GM23338 (cell line): ENCODE results near the gene RAB37. TPM values are rescaled to one million over a fixed set of nuclear protein-coding genes. Genes with fewer than 3 reads are reported as not detected.

Experiments used
- ATAC-seq: fragments of 200-7000 bp; cut with Tn5 transposase; 3 replicates; pipeline ENCODE4 v1.9.1; 2020
- DNase-seq: peaks from one replicate; pipeline ENCODE4 v3.0.0-alpha.2; 2015; ENCODE audit warnings: low spot score
- H2AFZ ChIP-seq: fragments of 200-600 bp; sonication (generic); 2 replicates; pipeline ENCODE4 v1.8.0; 2016; ENCODE audit warnings: antibody characterized with exemption, mild to moderate bottlenecking, moderate library complexity
- H3F3A ChIP-seq: fragments of 200-600 bp; sonication (generic); replicated peaks from 2 replicates; pipeline ENCODE4 v1.8.0; 2017; ENCODE audit warnings: antibody characterized with exemption, mixed run types, low read depth
- H3K27ac ChIP-seq: fragments of 200-600 bp; sonication (generic); 2 replicates; pipeline ENCODE4 v1.6.1; 2016; ENCODE audit warnings: low read depth
- H3K27me3 ChIP-seq: fragments of 200-600 bp; sonication (generic); 2 replicates; pipeline ENCODE4 v1.8.0; 2016; ENCODE audit warnings: mild to moderate bottlenecking, mixed run types, moderate library complexity; ENCODE audit not compliant: insufficient read depth
- H3K36me3 ChIP-seq: fragments of 200-600 bp; sonication (generic); 2 replicates; pipeline ENCODE4 v1.8.0; 2016; ENCODE audit warnings: mild to moderate bottlenecking; ENCODE audit not compliant: insufficient read depth
- H3K4me1 ChIP-seq: fragments of 200-600 bp; sonication (generic); 2 replicates; pipeline ENCODE4 v1.8.0; 2016; ENCODE audit warnings: mild to moderate bottlenecking, moderate library complexity; ENCODE audit not compliant: insufficient read depth
- H3K4me2 ChIP-seq: fragments of 200-600 bp; sonication (generic); 2 replicates; pipeline ENCODE4 v1.7.1; 2017; ENCODE audit warnings: mixed run types
- H3K4me3 ChIP-seq: fragments of 200-600 bp; sonication (generic); 2 replicates; pipeline ENCODE4 v1.6.1; 2016; ENCODE audit warnings: mixed run types
- H3K79me2 ChIP-seq: fragments of 200-600 bp; sonication (generic); replicated peaks from 2 replicates; pipeline ENCODE4 v1.8.0; 2017; ENCODE audit warnings: mild to moderate bottlenecking; ENCODE audit not compliant: insufficient read depth
- H3K9me2 ChIP-seq: fragments of 200-600 bp; sonication (generic); 2 replicates; pipeline ENCODE4 v1.8.0; 2017; ENCODE audit not compliant: insufficient read depth
- H4K20me1 ChIP-seq: fragments of 200-600 bp; sonication (generic); replicated peaks from 2 replicates; pipeline ENCODE4 v1.8.0; 2017; ENCODE audit warnings: mild to moderate bottlenecking; ENCODE audit not compliant: insufficient read depth
- H3K27ac Mint-ChIP-seq: 2 replicates; pipeline ENCODE4 v1.8.0; 2020; ENCODE audit warnings: inconsistent platforms, mild to moderate bottlenecking, moderate library complexity, mixed read lengths
- H3K27me3 Mint-ChIP-seq: 3 replicates; pipeline ENCODE4 v1.8.0; 2022; ENCODE audit warnings: low read depth, mild to moderate bottlenecking, moderate library complexity, mixed read lengths, inconsistent platforms; ENCODE audit not compliant: insufficient read depth, poor library complexity
- H3K36me3 Mint-ChIP-seq: 3 replicates; pipeline ENCODE4 v1.8.0; 2021; ENCODE audit warnings: low read depth, mild to moderate bottlenecking, inconsistent platforms, moderate library complexity, mixed read lengths
- H3K4me1 Mint-ChIP-seq: 3 replicates; pipeline ENCODE4 v1.8.0; 2020; ENCODE audit warnings: mild to moderate bottlenecking, inconsistent platforms, mixed read lengths
- H3K4me3 Mint-ChIP-seq: 3 replicates; pipeline ENCODE4 v1.8.0; 2021; ENCODE audit warnings: moderate library complexity, mild to moderate bottlenecking, inconsistent platforms, mixed read lengths
- H3K9me3 Mint-ChIP-seq: 3 replicates; pipeline ENCODE4 v1.8.0; 2020; ENCODE audit warnings: moderate library complexity, mild to moderate bottlenecking, inconsistent platforms, mixed read lengths
- CTCF ChIP-seq, 2 experiments: fragments of 200-600 bp in 1 of 2; sonication (generic) in 1 of 2; conservative IDR thresholded peaks; 2 replicates each; pipeline versions ENCODE4 v1.5.1 to v1.6.1; 2016 to 2017; ENCODE audit warnings: antibody characterized with exemption in 2 of 2, low read depth in 2 of 2, mild to moderate bottlenecking in 2 of 2, moderate library complexity in 1 of 2
- POLR2AphosphoS5 ChIP-seq: IDR thresholded peaks from 2 replicates; pipeline ENCODE4 v1.6.1; 2016; ENCODE audit warnings: antibody characterized with exemption, low read depth
- REST ChIP-seq: IDR thresholded peaks from one replicate; pipeline ENCODE4 v1.6.1; 2018; ENCODE audit warnings: antibody characterized with exemption; ENCODE audit not compliant: unreplicated experiment
- STAT1 ChIP-seq: IDR thresholded peaks from one replicate; pipeline ENCODE4 v1.6.1; 2016; ENCODE audit warnings: antibody characterized with exemption; ENCODE audit not compliant: unreplicated experiment
- ZNF114 ChIP-seq: fragments of 250-450 bp; sonication (Bioruptor Pico); IDR thresholded peaks from 2 replicates; pipeline ENCODE4 v1.5.0; 2020; ENCODE audit warnings: mild to moderate bottlenecking, moderate library complexity
- polyA plus RNA-seq: library from polyadenylated mRNA; unstranded; fragments of >200 nt; fragmentation: Nextera tagmentation; extraction: Ambion mirVana; gene quantifications from 2 replicates; pipeline ENCODE4 v1.2.1, GENCODE V29; 2016
- total RNA-seq: library from RNA; depleted of rRNA; stranded (reverse); fragments of >200 nt; shearing (Covaris generic); gene quantifications from 2 replicates; pipeline ENCODE4 v1.2.3, GENCODE V29; 2014

RAB37 gene
- total and polyA plus RNA-seq, 2 experiments from 2014 or later: 3.3 to 5.2 TPM

GRCh38 chr17:74775409-74776043 lies 38.5 kb downstream of the RAB37 start:
- H2AFZ ChIP-seq: no peak overlapping the region

GRCh38 chr17:74776044-74776962 lies 39.2 kb downstream of the RAB37 start, which contains the start of gene NAT9:
Gene NAT9, minus strand, starts transcription at chr17:74776345. Its CDS starts 647 bp downstream, at chr17:74775698.
- Mint-ChIP-seq H3K4me1 (peaks cover 14% of the 10 kb centered on the region), H3K36me3 (peaks cover 35% of the 10 kb centered on the region), H3K4me3 (peak within 1 kb of the TSS; percentile 93), H3K27me3 (peaks cover 18% of the 10 kb centered on the region), H3K9me3 (no peaks in the 10 kb centered on the region), H3K27ac (peak within 1 kb of the TSS; percentile 95)
- Histone ChIP-seq H3K4me1 (peaks cover 12% of the 10 kb centered on the region), H3K9me2 (no peaks in the 10 kb centered on the region), H3K27me3 (no peaks in the 10 kb centered on the region), H2AFZ (no peak within 1 kb of the TSS), H3F3A (peaks cover 4% of the 10 kb centered on the region), H3K4me2 (peak within 1 kb of the TSS; percentile 99), H3K4me3 (peak within 1 kb of the TSS; percentile 93), H4K20me1 (peaks cover 16% of the 10 kb centered on the region; the same call in 1 of the 2 replicates), H3K79me2 (peaks cover 35% of the 10 kb centered on the region), H3K27ac (peak within 1 kb of the TSS; percentile 77), H3K36me3 (no peaks in the 10 kb centered on the region)
- DNase-seq (peak; percentile 99), ATAC-seq (peak; percentile 92)
- TF ChIP-seq REST: peak; percentile 58

More at GRCh38 chr17:74775409-74776043, 38.5 kb downstream of the RAB37 start:
- H3K27me3 Mint-ChIP-seq: peaks cover 19% of the 10 kb centered on the region
- TF ChIP-seq STAT1 (no peak), CTCF (conservative IDR thresholded peaks at IDR 0.05; ENCODE audit: low read depth in 2 of 2) (no peak), ZNF114 (CRISPR knock-in tag) (no peak), POLR2AphosphoS5 (no peak)
- H3K36me3 Mint-ChIP-seq: peaks cover 41% of the 10 kb centered on the region
- H3K4me3 Mint-ChIP-seq: peak overlapping the region; percentile 93
- H3K4me1 Mint-ChIP-seq: peaks cover 15% of the 10 kb centered on the region
- H3K36me3 ChIP-seq: no peaks in the 10 kb centered on the region
- H3K9me2 ChIP-seq: no peaks in the 10 kb centered on the region
- peak overlapping the region; percentile 95 for H3K27ac Mint-ChIP-seq
- peaks cover 8% of the 10 kb centered on the region; the same call in 1 of the 2 replicates for H4K20me1 ChIP-seq
- H3K27me3 ChIP-seq: no peaks in the 10 kb centered on the region
- peaks cover 7% of the 10 kb centered on the region for H3F3A ChIP-seq
- peak overlapping the region; percentile 97 for H3K4me2 ChIP-seq
- H3K79me2 ChIP-seq: peaks cover 35% of the 10 kb centered on the region
- ATAC-seq: no peak
- peaks cover 12% of the 10 kb centered on the region for H3K4me1 ChIP-seq
- peak overlapping the region; percentile 93 for H3K4me3 ChIP-seq
- no peak for DNase-seq
- no peaks in the 10 kb centered on the region for H3K9me3 Mint-ChIP-seq
- H3K27ac ChIP-seq: peak overlapping the region; percentile 77
